Spinal cord (tissue), 10 donors: Measurements from ENCODE around the gene ZEB2. TPM values are rescaled to one million over a fixed set of nuclear protein-coding genes. Genes with fewer than 3 reads are reported as not detected.

Experiments
- DNase-seq, 6 donors: peaks; one replicate each; pipeline versions ENCODE4 v3.0.0 to v3.0.0-alpha.2; 2013 to 2015; ENCODE audit warnings: low spot score in 6 of 6, low read depth in 4 of 6
- H3K27ac ChIP-seq: one replicate; pipeline ENCODE4 v1.5.1; 2013; ENCODE audit warnings: low read depth, low read length, control low read depth
- H3K27me3 ChIP-seq: one replicate; pipeline ENCODE4 v1.6.1; 2013; ENCODE audit warnings: low read length; ENCODE audit not compliant: control insufficient read depth, insufficient read depth
- H3K36me3 ChIP-seq: one replicate; pipeline ENCODE4 v1.6.1; 2013; ENCODE audit warnings: low read length; ENCODE audit not compliant: control insufficient read depth, insufficient read depth
- H3K4me1 ChIP-seq: one replicate; pipeline ENCODE4 v1.6.1; 2013; ENCODE audit warnings: low read length; ENCODE audit not compliant: control insufficient read depth, insufficient read depth
- H3K4me3 ChIP-seq: one replicate; pipeline ENCODE4 v1.5.1; 2013; ENCODE audit warnings: low read depth, low read length, control low read depth
- H3K9me3 ChIP-seq: one replicate; pipeline ENCODE4 v1.6.1; 2013; ENCODE audit warnings: low read length; ENCODE audit not compliant: control insufficient read depth, insufficient read depth
- WGBS: methylation state at CpG from one replicate; pipeline ENCODE4 v1.1.5; 2013; ENCODE audit warnings: missing lambda C conversion rate; ENCODE audit not compliant: insufficient coverage; 5-methylcytosine and 5-hydroxymethylcytosine counted together
- polyA plus RNA-seq, 2 donors: library from polyadenylated mRNA; unstranded; fragments of 120-200 nt; gene quantifications; one replicate each; pipeline ENCODE4 v1.2.1, GENCODE V29; 2013; ENCODE audit not compliant: insufficient read length in 2 of 2
- total RNA-seq, 2 donors: library from RNA; depleted of rRNA in 1 of 2; stranded (reverse); fragments of 120-200 nt in 1 of 2; fragments of >200 nt in 1 of 2; gene quantifications; one replicate each; pipeline versions ENCODE4 v1.2.3 to v1.2.4, GENCODE V29; 2013 to 2014
- donor health status: healthy.

Gene ZEB2
- total and polyA plus RNA-seq, 4 donors: 138 to 208 (median 164) TPM

DNA sequence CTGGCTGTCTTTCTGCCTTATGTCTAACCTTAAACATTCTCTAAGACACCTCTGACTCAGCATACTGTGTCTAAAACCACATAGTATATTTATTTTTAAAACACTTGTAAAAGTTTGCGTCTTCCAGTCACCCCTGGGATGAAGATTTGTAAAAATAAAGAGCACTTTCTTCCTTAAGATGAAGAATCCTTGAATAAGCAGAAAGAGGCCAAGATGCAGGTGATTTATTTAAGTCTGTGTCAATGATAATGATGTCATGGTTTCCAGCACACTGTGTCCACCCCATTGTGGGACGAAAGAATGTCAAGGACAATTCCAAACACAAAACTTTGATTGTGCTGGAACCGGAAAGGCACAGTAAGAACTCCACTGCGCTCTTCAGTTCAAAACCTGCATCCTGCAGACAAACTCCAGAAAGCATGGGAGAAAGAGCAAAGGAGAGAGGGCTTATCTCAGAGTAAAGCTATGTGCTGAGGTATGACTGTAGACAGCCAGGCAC is 92.9 kb downstream of the ZEB2 start:
- no peaks in the 10 kb centered on the region for H3K4me1 ChIP-seq
- DNase-seq: peak in 1 of 6 donors; percentile 59
- no peak overlapping the region for H3K4me3 ChIP-seq
- H3K9me3 ChIP-seq: no peaks in the 10 kb centered on the region
- H3K27ac ChIP-seq: peak overlapping the region; percentile 57
- H3K27me3 ChIP-seq: no peaks in the 10 kb centered on the region
- 43% methylated on average over 1 of the region's 4 CpGs for WGBS
- H3K36me3 ChIP-seq: peaks cover 5% of the 10 kb centered on the region

DNA sequence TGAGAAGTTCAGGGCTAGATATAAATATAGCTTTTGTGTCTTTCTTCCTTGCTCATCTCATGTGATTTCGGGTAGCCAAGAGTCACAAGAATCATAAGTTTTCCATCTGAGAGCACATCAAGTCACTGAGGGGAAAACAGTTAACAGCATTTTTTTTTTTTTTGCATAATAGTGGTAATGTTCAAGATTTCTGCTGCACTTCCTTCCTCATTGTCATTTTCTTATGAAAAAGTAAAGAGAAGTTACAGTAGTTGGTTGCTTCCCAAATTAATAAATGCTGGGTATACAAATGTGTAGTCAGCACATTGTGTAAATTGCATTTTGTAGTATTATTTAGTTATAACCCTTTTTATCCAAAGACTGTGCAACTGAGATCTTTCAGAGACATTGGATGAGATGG is 93.6 kb downstream of the ZEB2 start:
- Histone ChIP-seq H3K4me3 (no peak overlapping the region), H3K9me3 (no peaks in the 10 kb centered on the region), H3K27me3 (no peaks in the 10 kb centered on the region), H3K27ac (peak overlapping the region; percentile 57), H3K4me1 (no peaks in the 10 kb centered on the region), H3K36me3 (peaks cover 5% of the 10 kb centered on the region)
- no CpG with 5 or more reads among the region's 1 CpG for WGBS
- DNase-seq: no peak

DNA sequence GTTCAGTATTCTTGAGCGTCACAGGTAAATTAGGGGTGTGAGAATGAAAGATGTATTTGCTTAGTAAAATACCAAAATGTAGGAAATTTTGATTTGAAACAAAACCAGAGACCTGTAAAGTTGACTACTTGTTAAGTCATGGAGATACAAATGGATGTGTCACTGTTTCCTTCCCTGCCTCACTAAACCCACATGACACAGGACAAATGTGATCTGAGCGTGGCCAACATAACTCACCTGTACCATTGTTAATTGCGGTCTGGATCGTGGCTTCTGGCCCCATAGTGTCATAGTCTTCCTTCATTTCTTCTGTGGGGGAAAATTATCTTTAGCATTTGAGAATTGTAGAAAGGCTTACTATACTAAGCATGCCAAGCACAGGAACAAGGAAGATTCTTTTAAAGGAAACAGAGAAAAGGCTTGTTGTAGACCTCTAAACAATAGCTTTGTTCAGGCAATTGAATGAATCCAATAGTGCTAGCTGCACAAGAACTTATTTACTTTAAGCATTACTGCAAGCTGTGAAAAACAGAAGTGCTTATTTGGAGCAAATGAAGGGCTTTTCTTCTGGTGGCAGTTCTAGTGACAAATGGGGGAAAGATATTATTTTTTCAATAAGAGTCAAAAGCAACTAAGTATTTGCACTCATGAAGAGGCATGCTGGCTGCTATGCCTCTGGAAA is 95.2 kb downstream of the ZEB2 start:
- WGBS: 80% methylated on average over 1 of the region's 4 CpGs
- Histone ChIP-seq H3K4me1 (no peaks in the 10 kb centered on the region), H3K36me3 (peaks cover 5% of the 10 kb centered on the region), H3K27ac (peak overlapping the region; percentile 62), H3K4me3 (no peak overlapping the region), H3K9me3 (no peaks in the 10 kb centered on the region), H3K27me3 (no peaks in the 10 kb centered on the region)
- DNase-seq: peak in 2 of 6 donors; percentile 49 to 55

DNA sequence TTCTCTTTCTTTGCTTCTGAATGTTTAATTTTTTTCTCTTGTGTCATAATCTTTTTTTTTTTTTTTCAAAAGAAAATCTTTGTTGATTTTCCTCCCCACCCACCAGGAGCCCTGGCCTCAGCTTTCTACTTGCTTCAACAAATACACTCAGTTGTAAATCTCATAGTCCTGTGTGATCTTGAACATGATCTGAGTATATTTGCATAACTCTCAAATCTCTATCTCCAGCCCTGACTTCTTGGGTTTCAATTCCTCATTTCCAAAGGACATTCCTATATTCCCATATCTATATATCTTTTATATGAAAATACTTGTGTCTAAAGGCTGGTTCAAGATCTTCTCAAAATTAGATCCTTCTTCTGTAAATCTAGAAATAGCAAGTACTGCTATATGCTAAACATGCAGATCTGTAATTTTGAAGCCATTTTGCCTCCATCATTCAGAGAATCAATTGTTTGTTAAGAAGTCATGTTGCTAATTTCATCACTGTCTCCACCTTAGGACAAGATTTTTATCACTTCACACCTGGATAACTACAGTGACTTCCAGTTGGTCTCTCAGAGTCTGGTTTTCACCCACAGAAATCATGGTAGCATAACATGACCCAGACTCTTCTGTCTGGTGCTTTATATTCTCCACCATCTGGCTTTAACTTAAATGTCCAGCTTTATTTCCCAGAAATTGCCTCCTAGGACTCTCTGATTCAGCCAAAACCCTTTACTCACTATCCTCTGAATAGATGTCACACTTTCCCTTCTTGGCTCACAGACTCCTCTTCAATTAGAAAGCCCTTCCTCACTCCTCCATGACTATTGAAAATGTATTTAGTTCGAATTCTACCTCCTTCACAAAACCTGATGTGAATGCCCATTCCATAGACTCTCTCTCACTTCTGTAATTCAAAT is 98.1 kb downstream of the ZEB2 start:
- Histone ChIP-seq H3K9me3 (no peaks in the 10 kb centered on the region), H3K27me3 (no peaks in the 10 kb centered on the region), H3K4me1 (no peaks in the 10 kb centered on the region), H3K4me3 (no peak overlapping the region), H3K36me3 (peaks cover 8% of the 10 kb centered on the region), H3K27ac (no peak overlapping the region)
- WGBS: no CpG with 5 or more reads among the region's 1 CpG
- DNase-seq: no peak

DNA sequence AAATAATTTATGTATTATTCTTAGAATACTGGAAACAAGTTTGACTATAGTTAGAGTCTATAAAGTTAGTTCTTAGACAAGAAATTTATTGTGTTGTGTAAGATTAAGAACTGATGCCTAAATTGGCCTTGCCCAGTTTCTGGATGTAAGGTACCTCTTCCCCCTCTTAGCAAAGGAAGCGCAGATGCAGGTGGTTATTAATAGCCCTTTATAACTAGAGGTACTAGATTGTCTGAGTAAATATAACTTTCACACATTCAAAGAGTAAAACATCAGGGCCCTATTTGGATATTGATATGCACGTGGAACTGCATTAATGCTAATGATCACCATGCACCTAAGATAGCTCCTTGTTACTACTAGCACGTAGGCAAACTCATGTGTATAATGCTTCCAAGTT is 100.7 kb downstream of the ZEB2 start:
- no peak for DNase-seq
- H3K4me1 ChIP-seq: no peaks in the 10 kb centered on the region
- WGBS: no CpG with 5 or more reads among the region's 3 CpGs
- no peaks in the 10 kb centered on the region for H3K27me3 ChIP-seq
- H3K4me3 ChIP-seq: no peak overlapping the region
- no peaks in the 10 kb centered on the region for H3K9me3 ChIP-seq
- no peak overlapping the region for H3K27ac ChIP-seq
- H3K36me3 ChIP-seq: peaks cover 8% of the 10 kb centered on the region

DNA sequence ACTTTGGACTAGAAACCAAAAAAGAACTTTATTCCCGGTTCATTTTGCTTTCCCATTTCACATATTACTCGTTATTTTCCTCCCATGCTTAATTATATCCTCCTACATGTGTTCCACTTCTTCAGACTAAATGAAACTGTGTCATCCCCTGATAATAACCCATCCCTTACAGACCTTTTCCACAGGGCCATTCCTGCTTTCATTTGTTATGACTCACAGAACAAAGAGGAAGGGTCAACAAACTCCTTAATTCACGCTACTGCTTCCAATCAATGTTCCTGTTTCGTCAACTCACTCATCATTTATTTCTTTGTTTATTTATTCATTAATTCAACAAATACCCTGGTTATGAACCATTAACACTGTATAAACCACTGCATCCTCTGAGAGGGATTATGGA is 104.5 kb downstream of the ZEB2 start:
- Histone ChIP-seq H3K4me1 (no peaks in the 10 kb centered on the region), H3K27ac (no peak overlapping the region)
- WGBS: 83% methylated on average over 3 of the region's 4 CpGs

DNA sequence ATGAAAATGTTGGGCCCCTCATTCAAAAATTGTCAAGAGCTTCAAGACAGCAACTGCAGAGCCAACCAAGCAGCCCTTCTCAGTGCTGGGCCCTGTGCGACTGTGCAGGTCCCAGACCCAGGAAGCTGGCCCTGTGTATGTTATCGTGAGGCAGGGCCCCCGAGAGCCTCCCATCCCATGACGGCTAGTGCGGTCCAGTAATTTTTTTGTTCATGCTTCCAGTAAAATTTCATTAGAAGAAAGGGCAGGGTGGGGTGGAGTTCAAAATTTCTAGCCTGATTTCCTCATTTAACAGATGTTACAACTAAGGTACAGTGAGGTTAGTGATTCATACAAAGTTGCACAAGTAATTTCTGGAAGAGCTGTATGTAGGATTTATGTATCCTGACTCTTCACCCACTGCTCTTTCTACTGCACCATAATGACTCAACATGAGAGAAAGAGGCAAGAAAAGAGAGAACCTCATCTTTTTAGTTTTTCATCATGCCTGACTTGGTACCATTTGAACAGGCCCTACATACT is 105.5 kb downstream of the ZEB2 start:
- Histone ChIP-seq H3K4me3 (no peak overlapping the region), H3K27me3 (no peaks in the 10 kb centered on the region), H3K27ac (no peak overlapping the region), H3K36me3 (peaks cover 3% of the 10 kb centered on the region), H3K4me1 (no peaks in the 10 kb centered on the region), H3K9me3 (no peaks in the 10 kb centered on the region)
- 100% methylated on average over 2 of the region's 5 CpGs for WGBS
- no peak for DNase-seq

More for the DNA sequence above, 104.5 kb downstream of the ZEB2 start:
- no peaks in the 10 kb centered on the region for H3K27me3 ChIP-seq
- no peak overlapping the region for H3K4me3 ChIP-seq
- no peak for DNase-seq
- peaks cover 3% of the 10 kb centered on the region for H3K36me3 ChIP-seq
- H3K9me3 ChIP-seq: no peaks in the 10 kb centered on the region

DNA sequence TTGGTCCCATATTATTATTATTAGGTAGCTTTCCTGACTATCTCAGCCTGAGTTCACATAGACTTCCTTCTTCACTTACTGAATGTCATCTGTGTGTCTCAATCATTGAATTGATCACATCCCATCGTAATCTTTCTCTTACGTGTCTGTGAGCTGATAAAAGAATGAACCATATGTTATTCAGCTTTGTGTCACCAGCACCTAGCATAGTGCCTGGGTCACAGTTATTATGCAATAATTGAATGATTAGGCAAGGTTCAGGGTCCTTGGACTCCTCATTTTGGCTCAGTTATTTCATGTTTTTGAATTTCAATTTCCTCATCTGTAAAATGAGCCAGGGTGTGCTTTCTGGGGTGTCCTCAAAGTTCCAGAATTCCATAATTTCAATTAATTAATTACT is 107.2 kb downstream of the ZEB2 start:
- H3K4me3 ChIP-seq: no peak overlapping the region
- no peaks in the 10 kb centered on the region for H3K9me3 ChIP-seq
- no peaks in the 10 kb centered on the region for H3K36me3 ChIP-seq
- no peaks in the 10 kb centered on the region for H3K27me3 ChIP-seq
- no peak for DNase-seq
- WGBS: no CpG with 5 or more reads among the region's 2 CpGs
- H3K27ac ChIP-seq: no peak overlapping the region
- no peaks in the 10 kb centered on the region for H3K4me1 ChIP-seq

DNA sequence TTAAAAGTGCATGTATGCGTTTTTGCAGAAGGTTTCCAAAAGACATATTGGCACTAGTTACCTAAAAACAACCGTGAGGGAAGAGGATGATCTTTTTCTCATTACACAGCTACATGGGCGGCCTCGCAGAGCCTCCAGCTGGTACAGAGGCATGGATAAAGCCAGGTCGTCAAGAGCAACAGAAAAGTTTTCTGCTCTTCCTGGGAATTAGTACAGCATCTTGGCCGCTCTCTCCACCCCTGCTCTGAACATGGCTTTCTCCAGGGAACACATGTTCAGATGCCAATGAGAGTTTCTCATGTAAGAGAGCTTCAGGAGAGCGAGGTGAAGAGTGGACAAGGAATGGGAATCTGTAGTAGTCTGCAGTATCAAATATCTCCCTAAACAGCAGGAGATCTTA is 108.4 kb downstream of the ZEB2 start:
- no peak overlapping the region for H3K4me3 ChIP-seq
- 48% methylated on average over 4 of the region's 7 CpGs for WGBS
- no peak for DNase-seq
- H3K27ac ChIP-seq: peak overlapping the region; percentile 16
- no peaks in the 10 kb centered on the region for H3K9me3 ChIP-seq
- H3K27me3 ChIP-seq: no peaks in the 10 kb centered on the region
- H3K36me3 ChIP-seq: no peaks in the 10 kb centered on the region
- H3K4me1 ChIP-seq: no peaks in the 10 kb centered on the region
